Mucosa of descending colon (tissue), 3 donors: Measurements from ENCODE around the gene COL13A1. TPM values are rescaled to one million over a fixed set of nuclear protein-coding genes. Genes with fewer than 3 reads are reported as not detected.

ENCODE experiments used
- ATAC-seq: fragments of 200-7000 bp; cut with Tn5 transposase; one replicate; pipeline ENCODE4 v1.9.1; 2020; ENCODE audit warnings: mild to moderate bottlenecking, moderate library complexity
- DNase-seq, 3 donors: peaks; one replicate each; pipeline ENCODE4 v3.0.0-alpha.2; 2020
- H3K36me3 ChIP-seq: fragments of 200-600 bp; one replicate; pipeline ENCODE4 v1.8.0; 2021; ENCODE audit warnings: low read depth, mild to moderate bottlenecking
- H3K4me1 ChIP-seq: fragments of 200-600 bp; one replicate; pipeline ENCODE4 v1.8.0; 2021; ENCODE audit warnings: low read depth, mild to moderate bottlenecking
- H3K4me3 ChIP-seq: fragments of 200-600 bp; one replicate; pipeline ENCODE4 v1.8.0; 2021; ENCODE audit warnings: mild to moderate bottlenecking
- H3K9me3 ChIP-seq: fragments of 200-600 bp; one replicate; pipeline ENCODE4 v1.8.0; 2021; ENCODE audit warnings: mild to moderate bottlenecking
- CTCF ChIP-seq: fragments of 200-600 bp; IDR thresholded peaks from one replicate; pipeline ENCODE4 v1.8.0; 2022; ENCODE audit warnings: antibody characterized with exemption, mild to moderate bottlenecking
- intact Hi-C, 2 donors: fragments of 100-400 bp; cut with DNase I in 1 of 2; cut with micrococcal nuclease in 1 of 2; formaldehyde crosslinking; loops; one replicate each; pipeline versions ENCODE4 v1.11.0 to v1.11.1; 2022; cut with DNase I, micrococcal nuclease
- total RNA-seq, 3 donors: library from RNA; stranded (reverse); fragmentation: NEBNext Ultra II Directional in 2 of 3; extraction: Animal tissue kit (Norgen Biotek cat#: 25700) in 2 of 3; gene quantifications; one replicate each; pipeline versions ENCODE4 v1.2.1 to v1.2.4, GENCODE V29; 2021 to 2023
- donor health status: DM: no; HTN: no; CAD: no; lungs with moderate emphysema.
- donor health status: DM: no; HTN: no; CAD: no.
- donor health status: DM: no; HTN: yes; CAD: no.

COL13A1 gene
- total RNA-seq, 3 donors from 2014 or later, result 1.0 to 2.3 (median 1.0) TPM

DNA sequence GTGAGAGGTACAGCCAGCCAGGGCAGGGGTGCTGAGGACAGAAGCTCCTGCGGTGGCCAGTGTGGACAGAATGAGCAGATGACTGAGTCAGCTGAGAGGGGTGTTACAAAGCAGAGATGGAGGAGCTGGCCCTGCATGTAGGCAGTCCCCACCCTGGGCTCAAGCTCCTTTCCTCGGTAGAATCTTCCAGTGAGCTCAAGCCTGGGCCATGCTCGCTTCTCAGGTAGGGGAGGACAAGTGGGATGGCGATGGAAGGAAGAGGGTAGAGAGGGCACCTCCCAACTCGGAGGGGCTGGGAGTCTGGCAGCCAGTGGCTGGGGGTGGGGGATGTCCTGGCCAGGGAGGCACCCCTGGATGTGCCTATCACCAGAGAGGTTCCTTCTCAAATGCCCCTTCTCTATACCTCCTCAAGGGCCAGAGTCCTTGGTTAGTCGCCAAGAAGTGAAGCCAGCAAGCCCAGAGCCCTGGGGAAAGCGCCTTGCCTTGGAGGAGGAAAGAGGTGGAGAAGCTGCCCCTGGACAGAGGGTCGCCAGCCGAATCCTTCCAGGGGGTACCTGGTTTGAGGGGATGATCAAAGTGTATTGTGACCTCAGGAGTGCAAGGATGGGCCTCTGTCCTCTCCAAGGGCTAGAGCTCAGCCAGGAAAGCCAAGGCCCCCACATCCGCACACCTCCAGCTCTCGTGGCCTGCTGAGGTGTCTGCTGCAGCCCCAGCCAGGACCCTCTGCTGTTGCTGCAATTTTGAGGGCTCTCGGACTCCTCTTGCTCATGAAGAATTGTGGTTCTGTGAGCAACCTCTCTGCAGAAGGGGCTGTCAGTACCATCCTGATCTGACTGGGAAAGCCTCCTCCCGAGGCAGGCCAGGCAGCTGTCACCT, 162.4 kb downstream of the COL13A1 start:
- H3K4me3 ChIP-seq, result no peak overlapping the region
- H3K9me3 ChIP-seq, result no peaks in the 10 kb centered on the region
- TF ChIP-seq CTCF, result no peak
- H3K4me1 ChIP-seq, result peaks cover 7% of the 10 kb centered on the region
- no peak for DNase-seq
- no peak for ATAC-seq
- no peaks in the 10 kb centered on the region for H3K36me3 ChIP-seq
- intact Hi-C loops, result no loop called here

GRCh38 chr10:69965086-69965485, 163.4 kb downstream of the COL13A1 start:
- intact Hi-C loops, result no loop called here
- no peaks in the 10 kb centered on the region for H3K9me3 ChIP-seq
- no peak for TF ChIP-seq CTCF
- ATAC-seq (no peak), DNase-seq (no peak)
- H3K4me1 ChIP-seq, result peaks cover 7% of the 10 kb centered on the region
- no peaks in the 10 kb centered on the region for H3K36me3 ChIP-seq
- H3K4me3 ChIP-seq, result no peak overlapping the region

- TF ChIP-seq CTCF, result no peak
- H3K36me3 ChIP-seq, result no peaks in the 10 kb centered on the region
- peaks cover under 1% of the 10 kb centered on the region for H3K4me1 ChIP-seq
- intact Hi-C loops, result no loop called here
- ATAC-seq (no peak), DNase-seq (no peak)
- H3K9me3 ChIP-seq, result no peaks in the 10 kb centered on the region
- H3K4me3 ChIP-seq, result no peak overlapping the region
These were observed 164.4 kb downstream of the COL13A1 start for GRCh38 chr10:69965919-69966662.

GRCh38 chr10:69968830-69969229, 167.1 kb downstream of the COL13A1 start:
- no peak for TF ChIP-seq CTCF
- Histone ChIP-seq H3K4me3 (no peak overlapping the region), H3K36me3 (no peaks in the 10 kb centered on the region), H3K9me3 (no peaks in the 10 kb centered on the region), H3K4me1 (no peaks in the 10 kb centered on the region)
- ATAC-seq (no peak), DNase-seq (no peak)
- intact Hi-C loops, result no loop called here

GRCh38 chr10:69969977-69970376, 168.3 kb downstream of the COL13A1 start:
- H3K36me3 ChIP-seq, result no peaks in the 10 kb centered on the region
- no peak overlapping the region for H3K4me3 ChIP-seq
- H3K9me3 ChIP-seq, result no peaks in the 10 kb centered on the region
- ATAC-seq (no peak), DNase-seq (no peak)
- H3K4me1 ChIP-seq, result no peaks in the 10 kb centered on the region
- no peak for TF ChIP-seq CTCF
- intact Hi-C loops, result no loop called here
